GM23248 (cell line): ENCODE data around the gene LRP1-AS. TPM values are rescaled to one million over a fixed set of nuclear protein-coding genes. Genes with fewer than 3 reads are reported as not detected.
"Not testable (repeated sequence)": the region's sequence is repeated elsewhere in the genome, so short reads cannot be mapped to it uniquely, and the experiment has no call there.

Experiments used
- DNase-seq: peaks from one replicate; pipeline ENCODE4 v3.0.0-alpha.2; 2015
- H2AFZ ChIP-seq: fragments of 200-600 bp; sonication (generic); 2 replicates; pipeline ENCODE4 v1.6.1; 2016; ENCODE audit warnings: antibody characterized with exemption
- H3F3A ChIP-seq: fragments of 200-600 bp; sonication (generic); 2 replicates; pipeline ENCODE4 v1.6.1; 2016; ENCODE audit warnings: mild to moderate bottlenecking, antibody characterized with exemption, mixed run types; ENCODE audit not compliant: insufficient read depth
- H3K27ac ChIP-seq: fragments of 200-600 bp; sonication (generic); 2 replicates; pipeline ENCODE4 v1.5.1; 2016; ENCODE audit warnings: mild to moderate bottlenecking
- H3K27me3 ChIP-seq: fragments of 200-600 bp; sonication (generic); replicated peaks from 2 replicates; pipeline ENCODE4 v1.6.1; 2016; ENCODE audit warnings: mild to moderate bottlenecking; ENCODE audit not compliant: insufficient read depth
- H3K36me3 ChIP-seq: fragments of 200-600 bp; sonication (generic); 2 replicates; pipeline ENCODE4 v1.6.1; 2016; ENCODE audit warnings: low read depth, mild to moderate bottlenecking
- H3K4me1 ChIP-seq: fragments of 200-600 bp; sonication (generic); 2 replicates; pipeline ENCODE4 v1.6.1; 2016; ENCODE audit warnings: mild to moderate bottlenecking; ENCODE audit not compliant: insufficient read depth
- H3K4me2 ChIP-seq: fragments of 200-600 bp; sonication (generic); one replicate; pipeline ENCODE4 v1.6.1; 2016; ENCODE audit warnings: mild to moderate bottlenecking; ENCODE audit not compliant: unreplicated experiment
- H3K4me3 ChIP-seq: fragments of 200-600 bp; sonication (generic); 2 replicates; pipeline ENCODE4 v1.5.1; 2016; ENCODE audit warnings: mild to moderate bottlenecking
- H3K79me2 ChIP-seq: fragments of 200-600 bp; sonication (generic); 2 replicates; pipeline ENCODE4 v1.6.1; 2016; ENCODE audit warnings: mild to moderate bottlenecking; ENCODE audit not compliant: insufficient read depth
- H3K9ac ChIP-seq: fragments of 200-600 bp; sonication (generic); 2 replicates; pipeline ENCODE4 v1.6.1; 2016; ENCODE audit warnings: mild to moderate bottlenecking
- H3K9me2 ChIP-seq: fragments of 200-600 bp; sonication (generic); 2 replicates; pipeline ENCODE4 v1.6.1; 2016; ENCODE audit warnings: mixed run types, mild to moderate bottlenecking, moderate library complexity; ENCODE audit not compliant: insufficient read depth
- H3K9me3 ChIP-seq: fragments of 200-600 bp; sonication (generic); one replicate; pipeline ENCODE4 v1.6.1; 2017; ENCODE audit warnings: low read depth
- H4K20me1 ChIP-seq: fragments of 200-600 bp; sonication (generic); 2 replicates; pipeline ENCODE4 v1.6.0; 2016; ENCODE audit not compliant: insufficient read depth
- EZH2 ChIP-seq: fragments of 200-600 bp; sonication (generic); IDR thresholded peaks from 2 replicates; pipeline ENCODE4 v1.6.1; 2018; ENCODE audit warnings: antibody characterized with exemption, mild to moderate bottlenecking; ENCODE audit not compliant: insufficient read depth, poor library complexity, severe bottlenecking
- EZH2phosphoT487 ChIP-seq: fragments of 200-600 bp; sonication (generic); IDR thresholded peaks from 2 replicates; pipeline ENCODE4 v1.6.1; 2018; ENCODE audit warnings: antibody characterized with exemption, moderate library complexity, mild to moderate bottlenecking, low read depth; ENCODE audit not compliant: insufficient read depth
- WGBS, 2 experiments: methylation state at CpG; one replicate each; pipeline ENCODE4 v1.1.6; 2015 to 2017; ENCODE audit warnings: low lambda C conversion rate in 2 of 2, low coverage in 1 of 2; ENCODE audit errors: missing lambda C conversion rate in 2 of 2; 5-methylcytosine and 5-hydroxymethylcytosine counted together
- in situ Hi-C: fragments of 300-500 bp; cut with MboI; formaldehyde crosslinking; loops from 2 replicates; pipeline ENCODE4 v1.15.0; 2020
- polyA plus RNA-seq: library from polyadenylated mRNA; unstranded; fragments of >200 nt; fragmentation: Nextera tagmentation; extraction: Ambion mirVana; gene quantifications from 2 replicates; pipeline ENCODE4 v1.2.1, GENCODE V29; 2016
- total RNA-seq: library from RNA; depleted of rRNA; stranded (reverse); fragments of >200 nt; shearing (Covaris generic); gene quantifications from 2 replicates; pipeline ENCODE4 v1.2.3, GENCODE V29; 2014

The LRP1-AS gene
- total and polyA plus RNA-seq, 2 experiments from 2014 or later: 0.60 TPM; not detected in 1

DNA sequence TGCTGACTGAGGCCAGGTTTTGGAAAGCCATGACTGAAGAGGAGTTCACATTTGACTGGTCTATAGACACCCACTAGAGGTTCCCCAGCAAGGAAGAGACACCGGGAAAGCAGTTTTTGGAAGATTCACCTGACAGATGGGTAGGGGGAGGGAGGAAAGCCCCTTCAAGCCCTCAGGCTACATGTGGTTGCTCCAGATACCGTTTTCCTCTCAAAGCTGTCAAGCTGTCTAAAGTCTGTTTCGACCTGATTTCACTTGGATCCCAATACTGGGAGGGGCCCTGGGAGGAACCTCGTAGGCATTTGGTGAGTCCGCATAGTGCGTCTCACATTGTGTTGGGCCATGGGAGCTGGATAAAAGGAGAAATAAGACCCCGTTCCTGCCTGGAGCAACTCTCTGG is 20.9 kb downstream of the LRP1-AS start:
- H3K4me2 ChIP-seq: peak overlapping the region; percentile 88

DNA sequence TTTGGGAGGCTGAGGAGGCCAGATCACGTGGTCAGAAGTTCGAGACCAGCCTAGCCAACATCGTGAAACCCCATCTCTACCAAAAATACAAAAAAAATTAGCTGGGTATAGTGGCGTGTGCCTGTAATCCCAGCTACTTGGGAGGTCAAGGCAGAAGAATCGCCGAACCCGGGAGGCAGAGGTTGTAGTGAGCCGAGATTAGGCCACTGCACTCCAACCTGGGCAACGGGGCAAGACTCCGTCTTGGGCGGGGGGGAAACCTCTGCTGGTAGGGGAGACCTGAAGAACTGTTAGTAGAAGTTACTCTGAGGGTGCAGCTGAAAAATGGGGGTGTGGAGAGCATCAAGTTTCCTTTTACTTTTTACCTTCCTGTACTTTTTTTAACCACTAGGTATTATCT is 21.4 kb downstream of the LRP1-AS start:
- Histone ChIP-seq H3K9me3 (no peaks in the 10 kb centered on the region), H2AFZ (no peak overlapping the region), H3K4me2 (no peak overlapping the region), H3K79me2 (peaks cover 26% of the 10 kb centered on the region), H3K27me3 (no peaks in the 10 kb centered on the region), H3K9ac (no peak overlapping the region), H3K4me3 (no peak overlapping the region), H3F3A (peaks cover 27% of the 10 kb centered on the region), H3K9me2 (no peaks in the 10 kb centered on the region), H3K27ac (no peak overlapping the region), H3K4me1 (peaks cover 12% of the 10 kb centered on the region), H4K20me1 (no peaks in the 10 kb centered on the region), H3K36me3 (no peaks in the 10 kb centered on the region)
- TF ChIP-seq EZH2phosphoT487: no peak
- no peak for TF ChIP-seq EZH2
- in situ Hi-C loops: no loop called here
- no peak for DNase-seq
- 93 to 97% methylated on average over 11 of the region's 11 CpGs for WGBS, 2 experiments

More for the DNA sequence above, 20.9 kb downstream of the LRP1-AS start:
- in situ Hi-C loops: no loop called here
- no peaks in the 10 kb centered on the region for H3K36me3 ChIP-seq
- H3K4me3 ChIP-seq: no peak overlapping the region; the same call in 1 of the 2 replicates
- H3K27ac ChIP-seq: peak overlapping the region; percentile 89
- peak overlapping the region; percentile 78; the same call in 1 of the 2 replicates for H2AFZ ChIP-seq
- H3K27me3 ChIP-seq: no peaks in the 10 kb centered on the region
- TF ChIP-seq EZH2phosphoT487 (no peak), EZH2 (no peak)
- peaks cover 31% of the 10 kb centered on the region for H3K79me2 ChIP-seq
- H3K4me1 ChIP-seq: peaks cover 17% of the 10 kb centered on the region
- H3K9me3 ChIP-seq: no peaks in the 10 kb centered on the region
- H3K9me2 ChIP-seq: no peaks in the 10 kb centered on the region
- peak overlapping the region; percentile 90; the same call in 1 of the 2 replicates for H3K9ac ChIP-seq
- H4K20me1 ChIP-seq: no peaks in the 10 kb centered on the region
- no peak for DNase-seq
- H3F3A ChIP-seq: peaks cover 32% of the 10 kb centered on the region
- 50 to 56% methylated on average over 7 of the region's 7 CpGs for WGBS, 2 experiments

- peaks cover 9% of the 10 kb centered on the region for H3K79me2 ChIP-seq
- no peak overlapping the region for H3K4me2 ChIP-seq
- no peaks in the 10 kb centered on the region for H3K36me3 ChIP-seq
- H3K9me3 ChIP-seq: no peaks in the 10 kb centered on the region
- H4K20me1 ChIP-seq: no peaks in the 10 kb centered on the region
- H3K27ac ChIP-seq: no peak overlapping the region
- H3K9ac ChIP-seq: no peak overlapping the region
- no peaks in the 10 kb centered on the region for H3K27me3 ChIP-seq
- H3K9me2 ChIP-seq: no peaks in the 10 kb centered on the region
- in situ Hi-C loops: loop anchor here (5.0 kb wide), 1 partner anchor 53 kb away; no protein-coding TSS in a partner anchor
- H2AFZ ChIP-seq: no peak overlapping the region
- H3F3A ChIP-seq: peaks cover 15% of the 10 kb centered on the region
- TF ChIP-seq EZH2phosphoT487 (no peak), EZH2 (no peak)
- 10 to 13% methylated on average over 10 of the region's 10 CpGs for WGBS, 2 experiments
- peaks cover 12% of the 10 kb centered on the region for H3K4me1 ChIP-seq
- no peak overlapping the region for H3K4me3 ChIP-seq
- peak; percentile 79 for DNase-seq
Observed at GRCh38 chr12:57124261-57124877, 23.1 kb downstream of the LRP1-AS start.

GRCh38 chr12:57123813-57124212 is 23.6 kb downstream of the LRP1-AS start:
- H3K27ac ChIP-seq: no peak overlapping the region
- no peak overlapping the region for H3K4me2 ChIP-seq
- TF ChIP-seq EZH2phosphoT487: no peak
- H3K4me3 ChIP-seq: no peak overlapping the region
- no peaks in the 10 kb centered on the region for H3K36me3 ChIP-seq
- no peak overlapping the region for H2AFZ ChIP-seq
- DNase-seq: no peak
- H3K4me1 ChIP-seq: peaks cover 18% of the 10 kb centered on the region
- in situ Hi-C loops: loop anchor here (5.0 kb wide), 1 partner anchor 53 kb away; no protein-coding TSS in a partner anchor
- 50 to 53% methylated on average over 2 of the region's 2 CpGs for WGBS, 2 experiments
- H3K9me3 ChIP-seq: no peaks in the 10 kb centered on the region
- H3F3A ChIP-seq: peaks cover 21% of the 10 kb centered on the region
- H3K9me2 ChIP-seq: no peaks in the 10 kb centered on the region
- H4K20me1 ChIP-seq: no peaks in the 10 kb centered on the region
- H3K27me3 ChIP-seq: no peaks in the 10 kb centered on the region
- H3K79me2 ChIP-seq: peaks cover 4% of the 10 kb centered on the region
- H3K9ac ChIP-seq: no peak overlapping the region

GRCh38 chr12:57120718-57121117 is 26.7 kb downstream of the LRP1-AS start:
- H3K4me3 ChIP-seq, H3K9me2 ChIP-seq, H2AFZ ChIP-seq, H3K9me3 ChIP-seq, H3K9ac ChIP-seq, H4K20me1 ChIP-seq, H3K27me3 ChIP-seq, H3K79me2 ChIP-seq, H3K36me3 ChIP-seq, H3K4me2 ChIP-seq, DNase-seq, H3K27ac ChIP-seq: not testable (repeated sequence)
- H3K4me1 ChIP-seq: peaks cover 16% of the 10 kb centered on the region
- in situ Hi-C loops: loop anchor here (5.0 kb wide), 1 partner anchor 57 kb away; no protein-coding TSS in a partner anchor
- peaks cover 21% of the 10 kb centered on the region for H3F3A ChIP-seq
- 91 to 93% methylated on average over 11 of the region's 11 CpGs for WGBS, 2 experiments
